K562 (cell line): ENCODE measurements around the gene SLC39A11. TPM values are rescaled to one million over a fixed set of nuclear protein-coding genes. Genes with fewer than 3 reads are reported as not detected.

Experiments
- ATAC-seq: fragments of 200-7000 bp; cut with Tn5 transposase; 3 replicates; pipeline ENCODE4 v1.9.1; 2020; ENCODE audit warnings: moderate library complexity
- BruUV-seq: library from RNA; stranded (reverse); fragments of 400-500 nt; replicated peaks from 2 replicates; lab custom pipeline; 2021; lab: Mats Ljungman, UMichigan
- CTCF ChIA-PET: fragments of 300-600 bp; formaldehyde crosslinking; extraction: SDS; loops from one replicate; lab custom pipeline; 2021; ENCODE audit warnings: low intra/inter-chr PET ratio; lab: Yijun Ruan, JAX
- POLR2A ChIA-PET: fragments of 300-600, 350-650 bp; sonication (Branson Sonifier 250); formaldehyde crosslinking; extraction: SDS; loops from one replicate; lab custom pipeline; 2021; ENCODE audit warnings: antibody characterized with exemption, inconsistent platforms; lab: Yijun Ruan, JAX
- DNase-seq, 4 experiments: peaks; one replicate each; pipeline versions ENCODE4 v3.0.0 to v3.0.0-alpha.2; 2011 to 2018; ENCODE audit warnings: low spot score in 3 of 4, mixed read lengths in 3 of 4; ENCODE audit errors: extremely low read depth in 1 of 4
- FAIRE-seq: peaks from 2 replicates; lab custom pipeline; 2011; peaks lifted over from hg19 to GRCh38; lab: Jason Lieb, UNC
- H2AFZ ChIP-seq: 2 replicates; pipeline ENCODE4 v1.6.0; 2011; ENCODE audit warnings: low read depth, low read length, control low read depth, inconsistent platforms
- H3K27ac ChIP-seq: fragments of 200-600 bp; 3 replicates; pipeline ENCODE4 v1.8.0; 2011; ENCODE audit warnings: low read depth, mild to moderate bottlenecking, control low read depth, inconsistent platforms, low read length, moderate library complexity, mixed read lengths; ENCODE audit errors: extremely low read depth
- H3K27me3 ChIP-seq, 2 experiments: fragments of 300-600 bp in 1 of 2; 2 replicates in 1 of 2; 3 replicates in 1 of 2; pipeline versions ENCODE4 v1.6.0 to v1.8.0; 2011; ENCODE audit warnings: inconsistent platforms in 2 of 2, low read length in 2 of 2, mild to moderate bottlenecking in 1 of 2, mixed read lengths in 1 of 2, moderate library complexity in 1 of 2; ENCODE audit not compliant: control insufficient read depth in 2 of 2, insufficient read depth in 2 of 2
- H3K36me3 ChIP-seq: fragments of 300-600 bp; 3 replicates; pipeline ENCODE4 v1.8.0; 2011; ENCODE audit warnings: mild to moderate bottlenecking, low read length, inconsistent platforms; ENCODE audit not compliant: control insufficient read depth, insufficient read depth
- H3K4me1 ChIP-seq, 2 experiments: fragments of 200-600 bp in 1 of 2; replicated peaks in 1 of 2; 2 replicates in 1 of 2; 3 replicates in 1 of 2; pipeline versions ENCODE4 v1.5.1 to v1.8.0; 2011; ENCODE audit warnings: inconsistent platforms in 2 of 2, low read length in 2 of 2, mild to moderate bottlenecking in 1 of 2, mixed read lengths in 1 of 2, moderate library complexity in 1 of 2; ENCODE audit not compliant: control insufficient read depth in 2 of 2, insufficient read depth in 2 of 2
- H3K4me2 ChIP-seq: 2 replicates; pipeline ENCODE4 v1.6.1; 2011; ENCODE audit warnings: low read length, control low read depth, inconsistent platforms, mixed read lengths; ENCODE audit not compliant: insufficient read depth
- H3K4me3 ChIP-seq: fragments of 200-600 bp; sonication (generic), shearing (Covaris generic); 2 replicates; pipeline ENCODE4 v1.5.1; 2016; ENCODE audit warnings: control low read depth, inconsistent platforms
- H3K79me2 ChIP-seq: fragments of 200-600 bp; 3 replicates; pipeline ENCODE4 v1.8.0; 2011; ENCODE audit warnings: low read length, inconsistent platforms; ENCODE audit not compliant: control insufficient read depth, insufficient read depth
- H3K9ac ChIP-seq, 2 experiments: 2 replicates each; pipeline versions ENCODE4 v1.6.0 to v1.6.1; 2011; ENCODE audit warnings: low read depth in 2 of 2, low read length in 2 of 2, control low read depth in 1 of 2, inconsistent platforms in 1 of 2, mild to moderate bottlenecking in 1 of 2, mixed read lengths in 1 of 2; ENCODE audit not compliant: insufficient read depth in 1 of 2
- H3K9me1 ChIP-seq: one replicate; pipeline ENCODE4 v1.6.0; 2011; ENCODE audit warnings: inconsistent platforms, mild to moderate bottlenecking, low read length, moderate library complexity; ENCODE audit not compliant: control insufficient read depth, insufficient read depth
- H3K9me3 ChIP-seq: replicated peaks from 2 replicates; pipeline ENCODE4 v1.5.1; 2011; ENCODE audit warnings: low read depth, low read length, inconsistent platforms; ENCODE audit not compliant: control insufficient read depth, insufficient read depth
- H4K20me1 ChIP-seq: replicated peaks from 2 replicates; pipeline ENCODE4 v1.6.1; 2011; ENCODE audit warnings: low read length, inconsistent platforms, mixed read lengths; ENCODE audit not compliant: control insufficient read depth, insufficient read depth
- HMG20B ChIP-seq: fragments of 250-450 bp; sonication (Bioruptor Pico); IDR thresholded peaks from 2 replicates; pipeline ENCODE4 v1.5.0; 2021; ENCODE audit warnings: mild to moderate bottlenecking
- KAT7 ChIP-seq: sonication (generic); formaldehyde crosslinking; IDR thresholded peaks from 2 replicates; pipeline ENCODE4 v1.8.0; 2022; ENCODE audit warnings: missing genetic modification reagents, mild to moderate bottlenecking, borderline replicate concordance
- TRIM24 ChIP-seq, 2 experiments: fragments of 450-650 bp; IDR thresholded peaks; 2 replicates each; pipeline ENCODE4 v1.6.1; 2016
- ZC3H11A ChIP-seq: IDR thresholded peaks from 2 replicates; pipeline ENCODE4 v1.6.1; 2012; ENCODE audit warnings: low read depth, low read length, improper control_type of control experiment
- ZFX ChIP-seq: sonication (generic); formaldehyde crosslinking; IDR thresholded peaks from 2 replicates; pipeline ENCODE4 v1.8.0; 2022; ENCODE audit warnings: mild to moderate bottlenecking, missing genetic modification reagents, moderate library complexity
- ZNF398 ChIP-seq: fragments of 250-450 bp; sonication (Bioruptor Pico); IDR thresholded peaks from 2 replicates; pipeline ENCODE4 v1.8.0; 2021; ENCODE audit warnings: moderate library complexity, mild to moderate bottlenecking, inconsistent platforms
- WGBS: fragments of 100-300 bp; shearing (Covaris generic); methylation state at CpG from one replicate; pipeline ENCODE4 v1.1.6; 2016; ENCODE audit warnings: low coverage, mixed read lengths; ENCODE audit not compliant: insufficient coverage; ENCODE audit errors: missing lambda C conversion rate; 5-methylcytosine and 5-hydroxymethylcytosine counted together
- in situ Hi-C: fragments of 300-500 bp; cut with MboI; formaldehyde crosslinking; loops from 4 replicates; pipeline ENCODE4 v1.15.0; 2018; ENCODE audit warnings: inconsistent platforms, mixed read lengths
- intact Hi-C: fragments of 100-400 bp; cut with micrococcal nuclease; formaldehyde crosslinking; loops from 2 replicates; pipeline ENCODE4 v1.14.2; 2022
- polyA plus RNA-seq, 8 experiments: library from polyadenylated mRNA; depleted of rRNA in 4 of 8; stranded (reverse) in 5 of 8; unstranded in 3 of 8; fragments of >200 nt; fragmentation: Nextera tagmentation in 2 of 8; fragmentation: Illumina TruSeq in 1 of 8; extraction: Ambion mirVana in 2 of 8; extraction: Trizol in 1 of 8; gene quantifications; 2 replicates each; pipeline versions ENCODE4 v1.2.1 to v1.2.3, GENCODE V29; 2011 to 2014; ENCODE audit warnings: inconsistent platforms in 1 of 8, missing spikeins in 1 of 8
- total RNA-seq, 7 experiments: library from RNA; depleted of rRNA in 6 of 7; stranded (reverse); fragments of >200 nt in 6 of 7; fragmentation: Illumina TruSeq in 2 of 7; extraction: Trizol in 2 of 7; gene quantifications; 2 replicates each; pipeline versions ENCODE4 v1.2.1 to v1.2.3, GENCODE V29; 2011 to 2021; ENCODE audit warnings: low replicate concordance in 1 of 7
- TF ChIP-seq, protein P1 (sequence below): fragments of 450-650 bp; conservative IDR thresholded peaks from 2 replicates; pipeline ENCODE4 v1.6.1; 2016; ENCODE audit warnings: missing genetic modification characterization, low read depth, mild to moderate bottlenecking, missing compliant biosample characterization, moderate library complexity

The SLC39A11 gene
- total and polyA plus RNA-seq, 9 of the 15 experiments (the other 6 are each of a cell fraction or from before 2014, with no cell fraction given) = 10.5 to 26.4 (median 13.4) TPM

- TF ChIP-seq, protein P1, sequence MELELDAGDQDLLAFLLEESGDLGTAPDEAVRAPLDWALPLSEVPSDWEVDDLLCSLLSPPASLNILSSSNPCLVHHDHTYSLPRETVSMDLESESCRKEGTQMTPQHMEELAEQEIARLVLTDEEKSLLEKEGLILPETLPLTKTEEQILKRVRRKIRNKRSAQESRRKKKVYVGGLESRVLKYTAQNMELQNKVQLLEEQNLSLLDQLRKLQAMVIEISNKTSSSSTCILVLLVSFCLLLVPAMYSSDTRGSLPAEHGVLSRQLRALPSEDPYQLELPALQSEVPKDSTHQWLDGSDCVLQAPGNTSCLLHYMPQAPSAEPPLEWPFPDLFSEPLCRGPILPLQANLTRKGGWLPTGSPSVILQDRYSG = no peak
- no peak for TF ChIP-seq ZFX (CRISPR knock-in tag)
Measured at GRCh38 chr17:73140566-73140965, 48.1 kb upstream of the SLC39A11 start (continued).

DNA sequence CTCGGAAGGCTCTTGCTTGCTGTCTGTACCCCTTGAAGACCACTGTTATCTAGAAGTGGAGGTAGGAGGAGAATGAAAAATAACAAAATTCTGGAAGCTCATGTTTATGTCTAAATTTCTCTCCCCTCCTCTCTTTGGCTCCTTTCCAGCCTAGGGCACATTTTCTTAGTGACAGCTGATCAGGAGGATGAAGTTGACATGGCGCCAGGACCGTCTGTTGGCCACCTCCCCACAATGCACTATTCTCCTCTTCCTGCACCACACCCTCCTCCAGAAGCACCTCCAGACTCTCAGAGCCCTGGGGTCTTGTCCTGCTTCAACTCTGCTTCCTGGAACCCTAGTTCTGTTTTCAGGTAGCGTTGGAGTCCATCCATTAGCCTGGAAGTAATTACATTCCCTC, 46.8 kb upstream of the SLC39A11 start:
- H3K4me1 ChIP-seq = no peaks in the 10 kb centered on the region
- WGBS = 5% methylated on average over 4 of the region's 4 CpGs

More for the DNA sequence above, 46.8 kb upstream of the SLC39A11 start:
- in situ Hi-C loops (no loop called here), intact Hi-C loops (no loop called here)
- no peak for FAIRE-seq
- no peak overlapping the region for H3K4me2 ChIP-seq
- ChIA-PET CTCF (no interaction called here), POLR2A (interaction anchor here (0.9 kb wide), 1 partner anchor 16 kb away, joined by 6 read pairs; no protein-coding TSS in a partner anchor)
- no peak overlapping the region for H3K9ac ChIP-seq
- BruUV-seq = no TSS peak
- no peaks in the 10 kb centered on the region for H3K36me3 ChIP-seq
- no peaks in the 10 kb centered on the region for H3K79me2 ChIP-seq
- TF ChIP-seq TRIM24 (IDR thresholded peaks at IDR 0.05) (no peak), ZC3H11A (no peak), KAT7 (CRISPR knock-in tag) (no peak), ZNF398 (no peak), HMG20B (CRISPR knock-in tag) (no peak)
- H3K9me1 ChIP-seq = no peaks in the 10 kb centered on the region
- H3K27ac ChIP-seq = no peak overlapping the region
- 0 out of 2 replicates have a peak, but pooled peaks cover under 1% of the 10 kb centered on the region for H3K9me3 ChIP-seq
- H3K4me3 ChIP-seq = no peak overlapping the region
- no peaks in the 10 kb centered on the region for H4K20me1 ChIP-seq
- H3K27me3 ChIP-seq = peaks cover 15 to 22% of the 10 kb centered on the region in 2 experiments
- DNase-seq = no peak
- ATAC-seq = no peak
- no peak overlapping the region for H2AFZ ChIP-seq
